Right ventricle myocardium inferior (tissue), 1 donor: ENCODE measurements around the gene HPS1. TPM values are rescaled to one million over a fixed set of nuclear protein-coding genes. Genes with fewer than 3 reads are reported as not detected.

Experiments
- ATAC-seq: fragments of 200-7000 bp; cut with Tn5 transposase; one replicate; pipeline ENCODE4 v1.9.1; 2020; ENCODE audit warnings: mild to moderate bottlenecking, moderate library complexity
- DNase-seq: peaks from one replicate; pipeline ENCODE4 v3.0.0; 2021; ENCODE audit errors: missing footprints
- intact Hi-C: fragments of 100-400 bp; cut with DNase I; formaldehyde crosslinking; loops from one replicate; pipeline ENCODE4 v1.11.0; 2022
- long read RNA-seq: library from polyadenylated mRNA; unstranded; transcript quantifications from one replicate; pipeline ENCODE4 v2.0.0, GENCODE V29; 2021
- total RNA-seq: library from RNA; stranded (reverse); fragmentation: NEBNext Ultra II Directional; extraction: Animal tissue kit (Norgen Biotek cat#: 25700); gene quantifications from one replicate; pipeline ENCODE4 v1.2.1, GENCODE V29; 2021
- donor health status: DM: no; HTN: yes; CAD: no; lungs with severe emphysema.

The HPS1 gene
- 27.9 TPM for total RNA-seq
- long read RNA-seq, transcript HPS1-207 (4 exons, 922 nt) = major isoform, 5 of 51 reads
- long read RNA-seq, partial matches to known transcripts = 17 of 51 reads
- long read RNA-seq, other reads (novel, unspliced or antisense) = 26 of 51 reads

DNA sequence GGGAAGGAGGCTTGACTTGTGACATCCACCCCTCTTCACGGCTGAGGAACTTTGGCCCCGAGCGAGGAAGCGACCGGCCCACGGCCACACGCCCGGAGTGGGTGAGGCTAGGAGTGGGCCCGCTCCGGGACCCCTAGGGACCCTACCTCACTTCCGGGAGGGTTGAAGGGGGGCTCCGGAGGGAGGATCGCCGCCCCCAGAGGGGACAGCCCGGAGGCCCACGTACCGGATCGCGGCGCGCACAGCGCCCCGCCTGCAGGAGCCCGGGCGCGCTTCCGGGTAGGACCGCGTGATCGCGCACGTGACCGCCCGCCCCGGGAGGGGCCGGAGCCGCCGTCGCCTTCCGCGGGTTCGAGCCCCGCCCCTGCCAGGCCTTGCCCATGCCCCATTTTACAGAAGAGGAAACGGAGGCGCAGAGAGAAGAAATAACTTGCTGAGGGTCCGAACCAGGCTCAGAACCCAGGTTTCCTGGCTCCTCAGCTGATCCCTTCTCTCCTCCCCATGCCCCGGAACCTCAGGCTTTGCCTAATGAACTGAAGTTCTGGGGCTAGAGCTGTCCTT lies at the start of gene HPS1:
TSS of gene HPS1 (minus strand) at position 275 of the 561 bp plus-strand sequence. CDS start 3,695 bp downstream, outside the sequence.
- DNase-seq = peak; percentile 94
- intact Hi-C loops = no loop called here
- ATAC-seq = peak; percentile 96

DNA sequence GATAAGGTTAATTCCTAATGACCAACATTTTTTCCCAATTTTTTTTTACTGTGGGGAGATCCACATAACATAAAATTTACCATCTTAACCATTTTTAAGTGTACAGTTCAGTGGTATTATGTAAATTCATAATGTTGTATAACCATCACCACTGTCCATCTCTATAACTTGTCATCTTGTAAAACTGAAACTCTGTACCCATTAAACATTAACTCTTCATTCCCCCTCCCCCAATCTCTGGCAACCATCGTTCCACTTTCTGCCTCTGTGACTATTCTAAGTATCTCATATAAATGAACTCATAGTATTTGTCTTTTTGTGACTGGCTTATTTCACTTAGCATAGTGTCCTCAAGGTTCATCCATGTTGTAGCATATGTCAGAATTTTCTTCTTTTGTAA lies 46.0 kb upstream of the HPS1 start:
- ATAC-seq = no peak
- no peak for DNase-seq
- intact Hi-C loops = no loop called here

DNA sequence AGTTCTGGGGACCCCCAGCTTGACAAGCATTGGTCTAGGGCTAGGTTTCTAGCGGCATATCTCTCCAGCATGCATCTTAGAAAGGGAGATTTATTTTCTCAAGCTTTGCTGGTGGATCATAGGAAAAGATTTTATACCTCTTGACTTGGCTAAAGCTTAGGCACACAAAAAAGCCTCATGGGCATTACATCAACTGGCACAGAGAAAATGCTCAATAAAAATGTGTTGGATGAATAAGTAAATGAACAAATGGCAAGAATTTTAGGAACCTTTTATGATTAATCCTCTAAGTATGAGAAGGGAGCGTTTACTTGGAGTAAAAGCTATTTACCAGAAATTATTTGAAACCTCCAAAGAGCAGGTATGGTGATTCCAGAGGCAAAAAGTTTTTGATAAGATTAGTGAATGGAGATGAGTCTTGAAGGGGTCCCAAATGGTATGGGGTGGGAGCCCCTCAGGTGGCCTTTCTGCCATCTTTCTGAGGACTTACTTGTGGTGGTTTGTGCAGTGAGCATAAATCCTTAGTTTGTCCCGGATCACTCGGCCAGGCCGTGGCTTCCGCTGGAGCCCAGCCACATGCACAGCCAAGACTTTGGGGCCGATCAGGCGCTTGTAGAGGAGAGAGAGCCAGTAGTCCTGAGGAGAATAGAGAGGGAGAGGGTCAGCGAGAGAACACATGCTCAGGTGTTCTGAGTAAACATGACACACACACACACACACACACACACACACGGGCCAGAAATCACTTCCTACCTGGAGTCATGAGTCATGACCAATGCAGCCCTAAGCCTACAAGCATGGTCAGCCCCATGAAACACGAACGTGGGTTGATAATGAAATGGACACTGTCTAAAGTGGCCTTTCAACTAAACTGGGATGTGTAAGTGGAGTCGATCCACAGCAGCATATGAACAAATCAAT lies 43.1 kb upstream of the HPS1 start:
- intact Hi-C loops = no loop called here
- DNase-seq (no peak), ATAC-seq (no peak)

DNA sequence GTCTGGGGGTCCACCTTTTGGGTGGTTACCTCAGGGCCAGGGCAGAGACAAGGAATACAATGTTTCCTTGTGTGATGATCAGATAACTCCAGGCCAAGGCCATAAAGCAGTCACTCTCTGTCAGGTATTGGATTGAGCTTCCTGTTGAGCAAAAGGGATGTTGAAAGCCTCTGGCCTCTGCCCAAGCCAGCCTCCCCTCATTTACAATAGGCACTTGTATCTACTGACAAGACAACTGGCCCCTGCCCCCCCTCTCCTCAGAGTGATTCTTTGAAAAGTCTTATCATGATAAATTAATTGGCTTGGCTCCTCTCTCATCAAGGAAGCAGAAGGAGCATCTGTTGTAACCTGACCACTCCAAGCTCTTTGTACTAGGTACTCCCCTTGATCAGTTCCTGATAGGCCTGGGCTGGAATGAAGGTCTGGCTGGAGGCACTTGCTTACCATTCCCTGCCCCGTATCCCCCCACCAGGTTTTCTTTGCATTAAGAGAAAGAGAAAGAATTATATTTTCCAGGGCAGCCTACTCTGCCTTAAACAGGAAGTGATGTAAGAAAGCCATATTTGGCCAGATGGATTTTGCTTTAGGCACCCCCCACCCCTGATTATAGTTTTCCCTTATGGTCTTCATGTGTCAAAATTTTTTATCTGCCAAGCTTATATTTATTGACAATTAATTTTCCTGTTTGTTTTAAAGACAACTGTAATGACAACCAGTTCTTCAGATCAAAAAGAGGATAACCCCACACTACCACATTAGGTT lies 42.1 kb upstream of the HPS1 start:
- ATAC-seq = no peak
- DNase-seq = no peak
- intact Hi-C loops = no loop called here

DNA sequence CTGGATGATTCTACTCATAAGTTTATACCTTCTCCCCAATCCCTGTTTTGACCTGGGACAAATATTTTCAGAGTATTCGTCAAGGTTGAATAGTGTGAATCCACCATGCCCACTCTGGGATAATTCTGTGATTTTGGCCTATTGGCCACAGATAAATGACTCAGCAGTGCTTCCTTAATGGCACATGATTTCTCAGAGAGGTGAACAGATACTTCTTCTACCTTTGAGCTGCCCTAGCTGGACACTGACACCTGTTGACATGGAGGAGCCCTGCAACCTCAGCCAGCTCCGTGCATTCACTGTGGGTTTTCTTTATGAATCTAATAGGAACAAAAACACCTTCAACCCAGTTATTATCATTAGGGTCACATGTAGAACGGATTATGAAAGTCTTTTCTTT lies 40.9 kb upstream of the HPS1 start:
- intact Hi-C loops = no loop called here
- ATAC-seq = no peak
- DNase-seq = no peak

DNA sequence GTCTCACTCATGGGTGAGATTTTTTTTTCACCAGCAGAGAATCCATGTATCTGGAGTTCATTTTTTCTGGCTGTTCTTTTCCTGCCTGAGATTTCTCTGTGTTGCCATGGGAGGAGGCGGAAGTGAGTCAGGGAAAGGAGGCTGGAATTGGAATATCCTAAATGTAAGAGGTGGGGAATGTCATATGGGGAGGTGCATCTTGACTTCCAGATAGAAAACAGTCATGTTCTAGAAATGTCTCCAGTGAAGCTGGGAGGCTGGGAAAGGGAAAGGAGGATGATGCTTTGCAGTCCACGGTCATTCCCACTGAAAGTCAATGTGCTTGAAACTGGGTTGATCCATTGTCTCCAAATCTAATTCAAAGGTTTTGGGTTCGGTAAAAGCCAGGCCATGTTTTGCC lies 39.7 kb upstream of the HPS1 start:
- ATAC-seq = no peak
- intact Hi-C loops = no loop called here
- DNase-seq = no peak

DNA sequence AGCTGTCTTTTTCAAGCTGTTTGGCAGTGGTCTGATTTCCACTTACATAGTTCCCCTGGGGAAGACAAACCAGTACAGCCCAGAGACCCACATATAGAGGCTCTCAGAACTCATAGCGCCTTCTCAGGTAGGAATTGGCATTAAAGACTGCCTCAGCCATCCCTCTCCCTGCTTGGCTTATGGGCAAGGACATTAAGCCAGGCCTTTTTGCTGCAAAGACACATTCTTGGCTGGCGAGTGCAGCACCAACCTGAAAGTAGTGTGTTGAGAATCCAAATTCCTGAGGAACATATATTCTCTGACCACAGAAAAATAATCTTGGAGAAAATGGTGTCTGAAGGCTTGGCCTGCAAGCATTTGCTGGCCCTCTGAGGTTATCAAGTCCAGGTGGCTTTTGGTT lies 39.2 kb upstream of the HPS1 start:
- DNase-seq (no peak), ATAC-seq (no peak)
- intact Hi-C loops = no loop called here

DNA sequence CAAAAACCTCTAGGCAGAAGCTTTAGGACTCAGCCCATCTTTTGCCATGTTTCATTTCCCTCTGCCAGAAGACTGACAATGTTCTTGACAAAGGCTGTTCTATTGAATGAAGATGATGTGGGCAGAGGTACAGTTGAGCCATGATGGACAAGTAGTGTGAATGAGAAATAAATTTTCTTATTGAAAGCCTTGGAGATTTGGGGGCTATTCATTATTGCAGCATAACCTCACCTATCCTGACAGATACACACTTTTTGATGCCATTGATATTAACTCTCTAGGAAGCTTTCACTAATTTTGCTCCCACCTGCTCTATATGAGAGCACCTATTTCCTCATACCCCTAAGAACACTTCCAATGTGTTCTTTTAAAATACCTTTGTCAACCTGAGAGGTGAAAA lies 36.9 kb upstream of the HPS1 start:
- ATAC-seq (no peak), DNase-seq (no peak)
- intact Hi-C loops = no loop called here

DNA sequence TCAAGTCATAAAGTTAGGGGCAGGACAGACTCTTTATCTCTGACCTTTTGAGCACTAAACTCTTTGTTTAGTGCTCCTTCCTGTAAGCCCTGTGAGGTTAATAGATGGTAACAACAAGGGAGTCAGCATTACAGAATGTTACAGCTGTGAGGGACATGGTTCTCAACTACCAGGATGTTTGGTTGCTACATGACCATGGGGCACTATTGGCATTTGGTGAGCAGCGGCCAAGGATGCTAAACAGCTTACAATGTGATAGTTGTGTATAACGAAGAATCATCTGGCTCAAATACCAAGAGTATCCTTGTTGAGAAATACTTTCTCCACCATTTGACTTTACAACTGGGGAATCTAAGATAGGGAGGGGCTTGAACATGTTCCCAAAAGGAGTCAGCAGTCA lies 35.4 kb upstream of the HPS1 start:
- intact Hi-C loops = no loop called here
- DNase-seq (no peak), ATAC-seq (no peak)

DNA sequence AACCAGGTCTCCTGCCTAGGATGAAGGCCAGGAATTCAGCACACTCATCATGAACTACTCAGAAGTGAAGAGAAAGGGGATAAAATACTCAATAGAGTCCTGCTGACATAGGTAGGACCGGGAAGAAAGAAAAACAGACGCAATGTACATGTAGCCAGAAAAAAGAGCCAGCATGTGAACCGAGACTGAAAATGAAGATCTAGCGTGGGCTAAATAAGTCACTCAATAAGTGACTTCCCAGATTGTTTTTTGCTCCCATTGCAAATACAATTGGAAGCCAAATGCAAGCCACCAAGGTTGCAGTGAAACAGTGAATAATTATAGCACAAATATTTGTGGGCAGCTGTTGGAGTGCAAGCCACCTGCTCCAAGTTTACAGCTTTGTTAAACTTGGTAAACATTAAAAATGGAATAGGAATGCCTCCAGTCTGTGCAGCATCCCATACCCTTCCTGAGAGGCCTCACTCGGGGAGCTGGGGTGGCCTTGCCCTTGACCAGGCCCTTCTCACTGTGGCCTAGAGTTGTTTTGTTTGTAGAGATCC lies 34.7 kb upstream of the HPS1 start:
- ATAC-seq = no peak

DNA sequence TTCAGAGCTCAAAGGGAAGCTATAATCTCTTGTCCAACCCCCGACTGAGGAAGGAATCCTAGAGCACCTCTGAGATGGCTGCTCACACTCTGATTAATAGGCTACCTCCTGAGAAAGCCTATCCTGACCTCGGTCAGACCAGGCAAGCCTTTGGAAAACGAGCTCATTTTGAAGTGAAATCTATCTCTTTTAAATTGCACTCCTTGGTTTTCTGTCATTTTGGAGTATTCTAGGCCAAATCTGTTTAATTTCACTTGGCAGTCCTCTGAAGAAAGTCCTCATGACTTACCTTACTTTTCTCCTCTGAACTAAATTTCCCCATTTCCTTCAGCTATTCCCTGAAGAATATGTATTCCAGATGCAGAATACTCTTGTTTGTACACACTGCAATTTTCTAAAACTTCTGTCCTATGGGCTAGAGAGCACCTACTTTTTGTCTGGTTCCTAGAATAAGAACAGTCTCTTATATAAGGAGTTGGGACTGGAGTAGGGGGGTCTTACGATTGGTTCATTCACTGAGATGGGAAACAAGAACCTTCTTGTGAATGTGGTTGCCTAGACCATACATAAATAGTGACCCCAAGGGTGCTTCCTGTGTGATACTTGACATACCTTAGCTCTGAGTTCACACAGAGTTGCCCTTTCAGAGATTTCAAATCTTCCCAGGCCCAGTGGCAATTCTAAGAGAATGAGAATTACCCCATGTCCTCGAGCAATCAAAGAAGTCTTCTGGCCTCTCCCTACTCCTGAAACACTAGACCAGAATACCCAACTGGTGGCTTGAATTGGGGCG lies 31.9 kb upstream of the HPS1 start:
- DNase-seq = no peak
- intact Hi-C loops = no loop called here
- ATAC-seq = no peak

More for the DNA sequence above, 34.7 kb upstream of the HPS1 start:
- DNase-seq = no peak
- intact Hi-C loops = no loop called here

DNA sequence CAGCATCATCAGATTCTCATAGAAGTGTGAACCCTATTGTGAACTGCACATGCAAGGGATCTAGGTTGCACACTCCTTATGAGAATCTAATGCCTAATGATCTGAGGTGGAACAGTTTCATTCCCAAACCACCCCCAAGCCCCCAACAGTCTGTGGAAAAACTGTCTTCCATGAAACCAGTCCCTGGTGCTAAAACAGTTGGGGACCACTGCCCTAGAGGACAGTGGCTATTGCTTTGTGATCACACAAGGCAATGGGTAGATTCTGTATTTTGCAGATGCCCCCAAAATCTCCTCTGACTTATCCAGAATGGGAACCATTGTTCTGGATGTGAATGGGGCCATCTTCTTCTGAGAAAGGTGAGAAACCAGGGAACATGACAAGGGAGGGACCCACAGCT lies 31.1 kb upstream of the HPS1 start:
- intact Hi-C loops = no loop called here
- no peak for ATAC-seq
- no peak for DNase-seq

DNA sequence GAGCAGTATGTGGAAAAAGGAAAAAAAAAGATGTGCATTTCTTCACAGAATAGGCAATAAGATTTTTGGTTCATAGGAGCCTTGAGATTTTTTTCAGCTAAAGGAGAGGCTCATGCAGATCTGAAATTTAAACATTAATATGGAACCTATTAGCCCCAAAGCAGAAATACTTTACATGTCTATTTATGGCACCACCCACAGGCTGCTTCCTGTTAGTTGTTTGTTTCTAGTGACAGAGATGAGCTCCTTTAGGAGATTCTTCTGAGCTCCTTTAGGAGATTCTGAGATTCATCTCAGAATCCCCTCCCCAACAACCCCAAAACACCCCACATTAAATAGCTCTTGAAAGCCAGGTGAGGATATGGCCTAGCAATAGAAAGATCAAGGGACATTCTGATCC lies 27.9 kb upstream of the HPS1 start:
- no peak for DNase-seq
- no peak for ATAC-seq
- intact Hi-C loops = no loop called here

DNA sequence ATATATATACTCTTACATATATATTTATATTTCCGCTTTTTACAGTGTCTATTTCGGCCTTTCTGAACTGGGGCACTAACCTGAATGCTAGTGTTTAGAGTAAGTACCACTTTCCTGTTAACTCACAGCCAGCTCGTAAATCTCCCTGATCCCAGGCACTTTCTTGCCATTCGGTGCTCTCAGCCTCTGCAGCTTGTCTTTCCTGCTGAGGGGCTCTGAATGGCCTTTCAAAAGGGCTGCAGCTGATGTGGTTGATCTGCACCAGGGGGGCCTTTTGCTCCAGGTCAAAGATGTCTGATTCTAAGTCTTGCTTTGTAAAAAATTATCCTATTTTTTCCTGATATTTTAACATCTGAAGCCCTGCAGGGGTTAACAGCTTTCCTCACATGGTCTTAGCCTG lies 25.5 kb upstream of the HPS1 start:
- no peak for DNase-seq
- intact Hi-C loops = no loop called here
- ATAC-seq = no peak

DNA sequence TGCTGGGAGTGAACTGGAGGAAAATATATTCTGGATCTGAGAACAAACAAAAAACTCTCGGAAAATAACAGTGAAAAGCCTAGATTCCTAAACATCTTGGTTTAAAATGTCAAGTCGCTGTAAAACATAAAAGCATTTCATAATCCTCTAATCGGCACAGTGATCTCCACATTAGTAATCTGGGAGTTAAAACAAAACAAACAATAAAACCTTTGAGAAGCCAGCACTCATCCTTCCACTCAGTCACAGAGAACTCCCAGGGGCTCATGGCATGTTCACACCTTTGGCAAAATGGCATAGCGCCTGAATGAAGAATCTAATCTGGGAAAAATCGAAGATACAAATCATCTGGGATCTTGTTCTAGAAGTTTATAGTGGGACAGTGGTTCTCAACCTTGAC lies 24.1 kb upstream of the HPS1 start:
- intact Hi-C loops = no loop called here
- no peak for ATAC-seq
- DNase-seq = no peak

DNA sequence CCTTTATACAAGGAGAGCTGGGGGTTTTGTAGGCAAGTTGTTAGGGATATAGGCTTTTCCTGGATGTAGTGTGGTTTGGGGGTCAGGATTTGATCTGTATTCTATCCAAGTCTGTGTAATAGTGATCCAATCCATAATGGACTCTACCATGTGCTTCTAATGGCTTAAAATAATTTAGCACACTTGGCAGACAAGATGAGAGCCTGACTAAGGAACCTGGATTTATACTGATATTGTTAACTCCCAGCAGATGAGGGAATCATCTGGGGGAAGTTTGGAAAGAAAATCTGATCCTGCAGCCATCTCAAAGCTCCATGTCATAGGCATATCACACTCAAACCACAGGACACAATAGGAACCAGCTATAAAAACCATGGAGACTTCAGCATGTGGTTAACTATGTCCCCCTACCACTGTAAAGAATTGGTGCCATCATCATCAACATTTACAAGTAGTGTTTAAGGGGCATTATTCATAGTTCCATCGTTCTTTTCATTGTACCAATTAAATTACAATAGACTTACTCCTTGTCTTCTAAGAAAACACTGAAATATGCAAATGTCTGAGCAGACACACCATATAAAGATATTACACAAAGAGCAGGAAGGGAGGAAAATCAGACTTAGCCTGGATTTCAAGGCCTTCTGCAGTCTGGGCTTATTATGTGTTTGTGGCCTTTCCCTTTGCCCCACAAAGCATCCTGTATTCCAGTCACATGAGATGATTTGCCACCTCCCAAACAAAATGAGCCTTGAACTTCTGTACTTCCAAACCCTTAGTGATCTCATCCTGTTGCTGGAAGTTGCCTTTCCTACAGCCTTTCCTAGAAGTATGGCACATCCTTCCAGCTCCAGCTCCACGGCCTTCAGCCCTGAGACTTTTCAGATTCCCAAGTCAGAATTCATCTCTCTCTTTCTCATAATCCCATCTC lies 22.5 kb upstream of the HPS1 start:
- intact Hi-C loops = loop anchor here (2.0 to 5.0 kb wide), 4 partner anchors 202 to 963 kb away; partner anchors contain the start of genes GOT1 and LOXL4
- no peak for ATAC-seq
- DNase-seq = no peak
